GM18907 (cell line): Measurements from ENCODE around the gene NDST4.

ENCODE experiments used
- ATAC-seq: cut with Tn5 transposase; IDR thresholded peaks from one replicate; pipeline ENCODE4 v1.9.1; 2021; ENCODE audit warnings: mild to moderate bottlenecking, moderate library complexity; ENCODE audit not compliant: unreplicated experiment

The NDST4 gene

DNA sequence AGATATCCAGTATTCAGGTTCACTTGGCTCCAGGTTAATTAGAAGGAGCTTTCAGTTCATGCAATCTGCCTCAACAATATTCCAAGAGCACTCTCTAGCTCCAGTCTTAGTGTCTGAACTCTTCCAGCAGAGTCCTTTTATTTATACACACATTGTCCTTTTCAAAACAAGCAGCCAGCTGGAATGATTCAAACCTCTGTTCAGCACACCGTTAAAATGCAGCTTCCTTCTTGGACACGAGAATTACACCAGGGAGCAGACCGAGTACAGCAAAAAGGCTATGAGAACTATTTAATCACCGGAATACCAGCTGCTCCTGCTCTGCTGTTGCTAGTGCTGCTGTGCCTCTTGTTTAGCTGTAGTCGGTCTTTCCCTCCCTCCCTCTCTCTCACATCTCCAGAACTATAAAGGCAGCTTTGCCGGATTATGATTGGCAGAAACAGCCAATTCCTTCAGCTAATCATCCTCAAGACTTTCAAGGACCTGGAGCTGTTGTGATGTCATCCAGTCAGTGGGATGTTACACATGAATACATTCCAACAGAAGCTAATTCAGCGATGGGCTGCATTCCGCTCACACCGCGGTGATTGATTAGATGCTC lies at the start of gene NDST4:
TSS of gene NDST4 (minus strand) at position 115 of the 601 bp plus-strand sequence. CDS start 36,584 bp downstream, outside the sequence.
- no peak for ATAC-seq

DNA sequence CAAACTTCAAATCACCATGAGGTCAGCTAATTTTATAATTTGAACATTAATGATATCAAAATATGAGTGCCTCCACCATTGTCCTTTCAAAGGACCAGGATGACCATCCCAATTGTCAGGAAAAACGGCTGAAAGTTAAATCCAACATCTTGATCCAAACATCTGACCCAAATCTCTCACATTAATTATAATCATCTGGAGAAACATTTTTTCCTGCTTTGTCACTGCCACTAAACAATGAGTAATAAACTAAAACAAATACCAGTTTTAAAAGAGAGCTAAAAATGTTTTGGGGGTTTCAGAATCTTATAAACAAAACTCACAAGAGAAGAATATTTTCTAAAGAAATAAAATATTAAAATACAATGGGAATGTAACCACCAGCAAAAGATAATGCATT lies 45.7 kb upstream of the NDST4 start:
- ATAC-seq, result no peak

DNA sequence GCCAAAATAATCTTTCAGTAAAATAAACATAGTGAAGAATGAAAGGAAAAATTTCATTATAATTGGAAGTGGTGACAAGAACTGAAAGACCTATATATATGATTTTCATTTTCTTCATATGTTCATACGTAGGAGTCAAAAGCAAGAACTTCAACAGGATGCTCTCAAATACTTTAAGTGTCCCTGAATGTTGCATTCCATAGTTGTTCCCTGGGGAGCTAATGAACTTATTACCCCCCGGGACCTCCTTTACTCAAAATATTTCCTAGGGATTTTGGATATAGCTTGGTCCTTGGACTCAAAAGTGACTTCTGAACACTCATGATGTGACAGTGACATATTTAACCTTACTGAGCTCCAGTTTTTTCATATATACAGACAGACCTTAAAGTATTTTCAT lies 44.9 kb upstream of the NDST4 start:
- no peak for ATAC-seq

DNA sequence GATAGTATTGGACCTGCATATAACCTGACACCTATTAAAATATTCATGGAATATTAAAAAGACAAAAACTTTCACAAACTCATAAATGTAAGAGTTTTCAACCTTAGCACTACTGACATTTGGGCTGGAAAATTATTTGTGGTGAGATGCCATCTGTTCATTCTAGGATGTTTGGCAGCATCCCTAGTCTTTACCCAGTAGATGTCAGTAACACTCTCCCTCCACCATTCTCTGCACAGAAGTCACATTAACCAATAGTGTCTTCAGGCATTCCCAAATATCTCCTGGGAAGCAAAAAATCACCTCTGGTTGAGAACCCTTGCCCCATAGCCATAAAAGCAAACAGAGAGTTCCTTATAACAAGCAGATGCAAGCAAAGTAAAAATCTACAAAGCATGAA lies 41.4 kb upstream of the NDST4 start:
- no peak for ATAC-seq

DNA sequence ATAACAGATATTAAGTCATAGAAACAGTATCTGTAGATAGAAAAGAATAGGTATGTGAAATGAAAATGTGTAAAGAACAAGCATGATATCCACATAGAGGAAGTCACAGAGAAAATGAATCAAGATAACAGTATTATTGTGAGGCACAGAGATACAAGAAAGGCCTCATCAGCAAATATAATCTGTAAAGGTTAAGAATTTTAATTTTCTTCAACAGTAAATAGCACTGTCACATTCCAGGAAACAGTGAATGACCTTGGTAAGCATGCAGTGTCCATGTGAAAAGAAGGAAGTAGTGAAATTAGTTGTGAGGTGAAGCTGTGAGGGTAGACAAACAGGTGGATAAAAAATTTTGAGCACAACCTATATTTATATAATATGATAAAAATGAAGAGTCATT lies 39.5 kb upstream of the NDST4 start:
- ATAC-seq, result no peak

DNA sequence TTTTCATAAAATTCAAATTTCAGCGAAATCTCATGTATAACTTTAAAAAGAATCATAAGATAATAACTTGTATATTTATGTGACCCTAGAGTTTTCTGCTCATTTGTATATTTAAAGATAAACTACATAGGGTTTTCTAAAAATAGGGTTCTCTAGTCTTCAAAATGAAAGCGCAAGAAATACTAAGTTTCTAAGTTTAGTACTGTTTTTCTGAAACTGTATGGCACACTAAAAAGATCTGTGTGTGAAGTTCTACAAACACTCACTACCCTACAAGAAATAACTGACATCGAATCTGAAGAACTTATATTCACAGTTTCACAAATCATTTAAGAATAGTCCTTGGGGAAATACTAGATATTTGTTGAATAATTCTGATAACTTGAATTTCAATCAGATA lies 38.7 kb upstream of the NDST4 start:
- ATAC-seq, result peak; percentile 49

DNA sequence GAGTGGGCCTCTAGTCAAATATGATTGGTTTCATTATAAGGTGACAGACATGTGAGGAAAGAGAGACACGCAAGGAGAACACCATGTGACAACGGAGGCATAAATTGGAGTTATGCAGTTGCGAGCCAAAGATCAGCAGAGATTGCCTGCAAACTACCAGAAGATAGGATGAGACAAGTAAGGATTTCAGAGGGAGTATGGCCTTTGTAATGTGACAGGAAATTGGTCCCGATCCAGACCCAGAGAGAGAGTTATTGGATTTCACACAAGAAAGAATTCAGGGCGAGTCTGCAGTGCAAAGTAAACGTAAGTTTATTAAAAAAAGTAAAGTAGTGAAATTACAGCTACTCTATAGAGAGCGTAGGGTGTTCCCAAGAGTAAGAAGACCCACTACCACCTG lies 35.7 kb upstream of the NDST4 start:
- no peak for ATAC-seq

DNA sequence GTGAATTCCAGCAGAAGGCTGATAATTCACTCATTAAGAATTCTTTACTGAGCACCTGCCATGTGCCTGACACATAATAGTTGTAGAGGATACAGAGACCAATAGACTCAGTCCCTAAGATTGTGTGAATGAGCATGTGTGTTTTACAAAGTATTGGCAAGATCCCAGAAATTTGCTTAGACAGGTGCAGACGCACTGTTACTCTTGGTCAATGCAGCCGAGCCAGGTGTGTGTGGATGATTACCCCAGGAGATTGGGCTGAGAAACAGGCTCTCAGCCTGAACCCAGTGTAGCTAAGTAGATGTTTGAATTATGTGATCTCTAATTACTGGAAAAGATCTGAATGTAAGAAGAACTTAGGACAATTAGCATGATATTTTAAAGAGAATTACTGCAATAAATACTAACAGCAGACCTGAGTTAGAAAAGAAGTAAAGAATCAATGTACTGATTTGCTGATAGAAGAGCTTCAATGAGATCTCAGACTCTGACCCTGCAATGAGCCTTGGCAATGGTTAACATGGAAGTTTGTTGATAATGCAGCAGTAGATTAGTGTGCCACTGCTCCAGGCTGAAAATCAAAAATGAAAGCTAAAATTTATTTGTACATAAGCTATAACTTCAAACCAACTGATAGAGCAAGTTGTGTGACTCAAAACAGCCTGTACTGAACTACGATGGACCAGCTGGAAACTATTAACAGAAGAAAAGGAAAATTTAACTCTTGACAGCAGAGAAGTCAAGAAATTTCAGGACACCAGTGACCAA lies 32.2 kb upstream of the NDST4 start:
- no peak for ATAC-seq

DNA sequence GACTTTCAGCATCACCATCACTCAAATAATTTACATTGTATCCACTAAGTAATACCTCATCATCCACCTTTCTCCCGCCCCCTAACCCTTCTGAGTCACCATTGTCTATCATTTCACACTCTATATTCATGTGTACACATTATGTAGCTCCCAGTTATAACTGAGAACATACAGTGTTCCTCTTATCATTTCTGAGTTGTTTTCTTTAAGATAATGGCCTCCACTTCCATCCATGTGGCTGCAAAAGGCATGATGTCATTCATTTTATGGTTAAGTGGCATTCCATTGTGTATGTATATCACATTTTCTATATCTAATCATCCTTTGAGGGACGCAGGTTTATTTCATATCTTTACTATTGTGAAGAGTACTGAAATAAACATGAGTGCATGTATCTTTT lies 14.6 kb upstream of the NDST4 start:
- ATAC-seq, result no peak

DNA sequence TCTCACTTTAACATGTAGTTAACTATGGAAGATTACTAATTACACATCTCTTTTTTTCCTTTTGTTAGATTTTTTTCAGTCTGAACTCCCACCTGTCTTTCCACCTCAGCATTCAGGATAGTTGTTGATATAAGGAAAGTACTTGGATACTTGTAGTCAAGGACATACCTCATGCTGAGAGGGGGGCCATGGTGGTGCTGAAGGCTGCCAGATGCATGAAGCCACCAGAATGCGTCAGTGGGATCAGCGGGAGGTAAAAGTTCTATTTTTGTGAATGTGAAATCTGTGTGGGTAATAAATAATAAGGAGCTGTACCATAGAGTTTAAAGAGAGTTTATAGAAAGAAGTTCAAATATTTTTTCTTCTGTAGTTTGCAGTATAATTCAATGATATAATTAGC lies 13.1 kb upstream of the NDST4 start:
- no peak for ATAC-seq

DNA sequence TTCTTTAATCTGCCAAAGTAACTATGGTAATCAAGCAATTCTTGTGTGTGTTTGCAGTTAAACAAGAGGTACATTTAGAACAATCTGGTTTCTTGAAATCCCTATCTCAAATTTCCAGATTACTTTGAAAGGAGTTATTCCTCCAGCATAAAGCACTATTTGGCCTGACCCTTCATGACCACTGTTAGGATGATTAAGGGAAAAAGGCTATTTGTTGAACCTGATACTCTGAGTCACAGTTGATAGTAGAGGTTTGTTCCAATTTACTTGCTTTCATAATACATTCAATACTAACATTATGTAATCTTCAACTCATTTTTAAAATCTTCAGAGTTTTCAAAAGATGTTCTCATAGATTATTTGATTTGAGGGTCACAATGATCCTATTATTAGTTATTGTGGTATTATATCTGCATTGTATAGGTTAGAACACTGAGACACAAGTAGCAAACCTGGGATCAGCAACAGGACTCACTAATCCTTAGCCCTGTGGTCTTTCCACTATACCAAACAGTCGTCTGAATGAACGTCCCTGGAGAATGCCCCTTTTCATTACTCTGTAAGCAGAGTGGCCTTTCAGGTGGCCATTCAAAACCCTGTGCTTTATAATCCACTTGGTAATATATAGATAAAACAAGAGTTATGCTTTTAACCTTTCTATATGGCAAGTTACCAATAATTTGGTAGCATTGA lies 8.1 kb upstream of the NDST4 start:
- ATAC-seq, result no peak

DNA sequence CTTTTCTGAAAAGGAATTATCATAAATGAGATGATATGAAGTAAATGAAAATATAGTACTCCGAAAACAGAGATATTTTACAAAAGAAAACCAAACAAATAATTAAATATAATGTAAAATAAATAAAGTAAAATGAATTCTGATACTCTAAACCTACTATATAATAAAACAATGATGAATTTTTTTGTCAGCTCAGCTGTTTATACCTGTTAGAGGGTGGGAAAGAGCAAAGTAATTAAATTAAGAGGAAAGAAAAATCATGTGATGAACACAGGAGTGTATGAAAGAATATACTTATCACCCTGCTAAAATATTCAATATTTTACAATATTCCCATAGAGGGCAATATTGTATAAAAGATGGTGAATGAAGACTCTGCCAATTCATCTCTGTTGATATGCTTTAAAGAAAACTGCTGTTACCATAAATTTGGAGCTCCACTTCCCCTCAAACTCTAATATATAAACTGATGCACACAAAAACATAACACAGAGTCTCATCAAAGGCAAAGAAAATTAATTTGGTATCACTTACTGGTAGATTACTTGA lies 6.5 kb upstream of the NDST4 start:
- no peak for ATAC-seq

DNA sequence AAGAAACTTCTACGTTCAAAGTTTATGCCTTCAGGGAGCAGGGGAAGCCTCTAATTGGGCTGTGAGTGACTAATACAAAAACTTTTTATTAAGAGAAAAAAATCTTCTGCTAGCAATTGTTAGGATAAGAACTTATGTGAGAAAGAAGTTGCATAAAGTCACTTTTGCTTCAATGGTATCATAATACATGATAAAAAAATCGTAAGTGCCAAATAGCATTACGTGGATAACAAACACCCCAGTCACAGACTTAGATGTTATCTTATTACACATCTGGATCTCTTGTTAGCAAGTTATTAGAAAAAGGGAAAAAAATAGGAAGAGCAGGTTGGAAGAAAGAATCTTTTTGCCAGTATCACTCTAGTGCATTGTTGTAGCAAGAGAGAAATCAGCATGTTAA lies 4.2 kb upstream of the NDST4 start:
- ATAC-seq, result no peak

DNA sequence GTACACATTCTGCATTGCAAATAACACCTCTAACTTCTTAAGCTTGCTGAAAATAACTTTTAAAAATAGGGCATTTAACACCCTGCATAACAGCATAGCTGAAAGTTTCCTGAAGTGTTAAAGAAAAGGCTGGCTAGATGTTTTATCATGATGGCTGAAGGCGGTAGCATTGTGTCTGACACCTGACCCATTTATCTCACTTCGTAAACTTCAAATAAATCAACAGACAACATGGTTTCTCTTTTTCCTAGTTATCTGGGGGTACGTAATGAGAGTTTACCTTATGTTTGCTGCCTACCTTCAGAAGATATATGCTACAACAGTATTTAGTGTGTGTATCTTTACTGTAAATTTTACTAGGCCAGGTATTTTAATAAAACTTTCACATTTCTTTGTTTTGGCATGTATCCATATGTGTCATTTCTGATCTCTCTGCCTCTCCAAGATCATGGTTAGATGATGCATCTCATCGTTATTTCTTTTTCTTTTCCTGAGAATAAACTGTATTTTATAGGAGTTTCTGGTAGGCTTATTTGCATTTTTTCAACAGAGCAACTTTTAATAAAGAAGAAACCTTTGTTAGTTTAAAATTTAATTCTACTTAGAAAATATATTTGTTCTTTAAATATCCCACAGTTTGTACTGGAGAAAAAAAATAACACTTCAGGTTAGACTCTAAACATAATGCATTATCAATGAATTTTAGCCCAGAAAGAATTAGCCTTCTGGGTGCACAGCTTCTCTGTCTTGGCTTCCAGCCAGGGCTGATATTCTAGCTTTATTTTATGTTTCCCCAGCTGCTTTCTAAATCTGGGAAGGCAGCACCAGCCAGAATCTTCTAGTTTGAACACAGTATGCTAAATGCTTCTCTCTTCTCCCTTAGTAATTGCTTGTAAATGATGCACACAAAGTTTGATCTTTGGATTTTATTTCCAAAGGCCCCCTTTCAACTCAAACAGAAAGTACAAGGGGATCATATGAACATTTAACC lies 2.9 kb downstream of the NDST4 start:
- ATAC-seq, result no peak

DNA sequence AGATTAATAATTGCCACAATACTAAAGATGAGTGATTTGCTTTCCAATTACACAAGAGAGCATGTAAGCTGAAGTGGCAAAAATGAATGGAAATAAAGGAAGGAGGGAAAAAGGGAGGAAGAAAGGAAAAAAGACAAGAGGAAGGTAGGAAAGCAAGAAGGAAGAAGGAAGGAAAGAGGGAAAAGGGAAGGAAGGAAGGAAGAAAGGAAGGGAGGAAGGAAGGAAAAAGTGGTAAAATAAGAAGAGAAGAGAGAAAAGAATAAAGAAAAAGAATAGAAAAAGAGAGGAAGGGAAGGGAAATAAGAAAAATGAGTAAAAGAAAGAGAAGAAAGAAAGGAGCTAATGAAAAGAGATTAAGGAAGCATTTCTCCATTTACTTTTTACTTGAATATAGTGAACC lies 4.6 kb downstream of the NDST4 start:
- ATAC-seq, result no peak

DNA sequence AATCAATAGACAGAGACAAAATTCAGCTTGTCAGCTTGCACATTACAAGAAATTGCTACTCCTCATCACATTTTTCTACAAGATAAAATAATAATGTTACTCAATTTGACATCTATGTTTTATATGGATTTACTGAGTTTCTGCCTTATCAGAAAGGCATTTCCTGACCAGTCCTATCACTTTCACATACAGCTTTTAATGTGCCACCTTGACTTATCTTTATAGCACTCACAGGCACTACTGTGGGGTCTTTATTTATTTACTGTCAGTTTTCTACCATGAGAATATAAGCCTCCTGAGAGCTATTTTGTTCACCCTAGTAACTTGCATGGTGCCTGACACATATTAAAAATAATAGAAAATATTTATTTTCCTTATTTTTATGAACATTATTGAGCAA lies 6.0 kb downstream of the NDST4 start:
- no peak for ATAC-seq

DNA sequence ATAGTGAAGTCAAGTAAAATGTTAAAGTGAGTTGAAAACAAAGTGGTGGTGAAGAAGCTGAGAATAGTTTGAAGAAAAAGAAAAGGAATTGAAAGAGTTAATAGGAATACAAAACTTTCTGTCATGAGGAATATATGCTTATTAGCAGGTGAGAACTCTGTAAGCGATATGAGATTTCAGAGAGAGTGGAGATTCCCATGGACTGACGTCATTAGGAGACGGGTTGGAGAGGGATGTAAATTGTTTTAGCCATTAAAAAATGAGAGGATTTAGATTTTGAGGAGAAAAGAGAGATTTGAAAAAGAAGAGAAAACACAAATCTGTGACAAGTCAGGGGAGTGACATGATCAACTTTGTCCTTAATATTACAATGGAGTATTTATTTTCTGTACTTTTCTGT lies 11.7 kb downstream of the NDST4 start:
- no peak for ATAC-seq

DNA sequence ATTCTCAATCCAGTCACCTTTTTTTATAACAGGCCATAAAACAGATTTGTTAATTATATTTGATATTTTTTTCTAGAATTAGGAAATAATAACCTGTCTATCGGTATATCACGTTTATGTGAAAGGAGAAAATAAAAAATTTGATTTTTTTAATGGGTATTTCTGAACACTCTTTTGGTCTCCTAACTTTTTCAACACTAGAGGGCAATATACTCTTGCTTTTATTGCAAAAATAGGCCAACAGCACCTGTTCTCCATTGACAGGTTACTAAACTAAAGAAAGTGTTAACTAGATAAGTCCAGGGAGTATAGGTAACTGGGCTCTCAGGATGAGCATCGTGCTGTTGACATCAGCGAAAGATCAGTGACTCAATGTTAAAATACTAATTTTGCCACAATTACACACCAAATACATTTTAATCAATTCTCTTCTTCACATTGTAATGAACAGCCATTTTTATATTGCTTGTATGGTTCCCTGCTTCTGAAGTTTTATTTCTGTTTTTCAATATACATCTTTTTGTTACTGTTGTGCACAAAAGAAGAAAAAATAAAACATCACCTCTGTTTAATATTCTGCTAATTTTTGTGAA lies 22.8 kb downstream of the NDST4 start:
- no peak for ATAC-seq

DNA sequence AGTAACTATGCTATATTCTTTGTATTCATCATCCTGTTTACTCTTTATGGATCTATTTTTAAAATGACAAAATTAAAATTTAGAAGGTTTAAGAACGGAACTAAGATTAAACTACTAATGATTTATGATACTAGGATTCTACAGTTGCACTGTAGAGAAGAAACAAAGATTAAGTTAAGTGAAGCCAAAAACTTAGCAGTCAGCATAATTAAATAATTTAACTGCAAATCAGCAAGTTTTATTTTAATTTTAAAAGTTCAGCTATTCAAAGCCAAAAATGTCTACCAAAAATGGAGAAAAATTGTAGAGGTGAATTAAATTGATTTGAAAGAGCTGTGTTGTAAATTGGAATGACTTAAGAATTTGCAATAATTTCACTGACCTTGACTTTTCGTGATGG lies 30.8 kb downstream of the NDST4 start:
- no peak for ATAC-seq

DNA sequence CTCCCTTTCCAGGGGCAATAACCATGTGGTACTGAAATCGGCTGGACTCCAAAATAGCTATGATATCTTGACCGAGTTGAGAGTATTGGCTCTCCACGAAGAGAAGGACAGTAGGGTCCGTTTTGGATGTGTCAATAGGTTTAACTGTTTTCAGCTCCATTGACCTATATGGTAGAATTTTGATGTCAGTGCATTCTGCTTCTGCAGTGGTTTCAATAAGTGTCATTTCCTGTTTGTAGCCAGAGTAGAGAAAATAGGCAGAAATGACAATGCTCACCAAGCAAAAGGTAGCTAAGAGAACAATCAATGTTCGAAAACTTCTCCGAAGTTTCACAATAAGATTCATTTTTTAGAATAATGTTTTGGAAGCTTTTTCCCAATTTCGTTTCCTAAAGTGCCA lies 36.7 kb downstream of the NDST4 start:
- ATAC-seq, result no peak
